Activated gamma-delta T cell treated with Interleukin-2 at 50 U/mL for 16 hours (primary cell): ENCODE measurements around the gene MAP1B.
A peak's percentile ranks its signal among the peaks of the same experiment; 100 is the strongest.
"Not testable (repeated sequence)": the region's sequence is repeated elsewhere in the genome, so short reads cannot be mapped to it uniquely, and the experiment has no call there.

ENCODE experiments used
- DNase-seq: peaks from one replicate; pipeline ENCODE4 v3.0.0-alpha.2; 2020

Gene MAP1B

DNA sequence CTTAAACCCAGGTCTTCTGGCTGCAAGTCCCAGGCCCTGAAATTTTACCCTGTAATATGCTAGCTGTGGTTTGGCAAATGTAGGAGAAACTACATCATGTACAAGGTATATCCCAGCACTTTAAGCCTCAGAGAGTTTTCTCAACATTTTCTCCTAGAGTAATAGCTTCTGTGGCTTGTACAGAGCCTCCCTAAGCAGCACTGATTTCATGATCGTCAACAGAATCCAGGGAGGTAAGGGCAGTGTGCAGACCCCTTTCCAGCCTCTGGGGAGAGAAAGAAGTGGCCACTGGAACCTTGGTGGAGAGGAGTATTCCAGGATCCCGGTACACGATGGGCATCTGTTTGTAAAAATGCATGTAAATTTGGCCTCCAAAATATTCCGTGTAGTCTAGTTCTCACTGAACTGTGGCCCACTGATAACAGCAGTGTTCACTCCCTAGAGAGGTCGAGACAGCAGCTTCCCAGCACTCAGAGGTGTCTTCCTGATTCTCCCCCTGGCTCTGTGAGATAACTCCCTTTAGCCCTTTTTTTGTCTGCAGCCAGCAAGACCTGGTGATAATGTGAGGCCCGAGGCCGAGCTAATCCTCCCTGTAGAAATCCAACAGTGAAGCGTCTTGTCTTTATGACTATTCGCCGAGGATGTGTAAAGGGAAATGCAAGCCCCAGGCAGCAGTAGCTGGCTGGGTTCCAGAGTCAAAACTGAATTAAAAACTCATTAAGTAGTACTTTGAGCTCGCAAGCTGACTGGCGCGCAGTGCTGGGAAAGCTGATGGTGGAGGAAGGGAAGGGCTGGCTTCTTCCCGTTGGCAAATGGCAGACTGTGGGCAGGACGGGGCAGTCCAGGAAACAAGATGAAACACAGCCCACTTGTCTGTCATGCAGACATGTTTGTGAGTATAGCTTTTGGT is 59.0 kb downstream of the MAP1B start:
- no peak for DNase-seq

GRCh38 chr5:72167257-72167656 is 60.0 kb downstream of the MAP1B start:
- DNase-seq, result no peak

- DNase-seq, result no peak
Observed at GRCh38 chr5:72167804-72168203, 60.5 kb downstream of the MAP1B start.

- DNase-seq, result no peak
Observed at GRCh38 chr5:72170101-72170500, 62.8 kb downstream of the MAP1B start.

- not testable (repeated sequence) for DNase-seq
Observed at GRCh38 chr5:72171181-72171580, 63.9 kb downstream of the MAP1B start.

DNA sequence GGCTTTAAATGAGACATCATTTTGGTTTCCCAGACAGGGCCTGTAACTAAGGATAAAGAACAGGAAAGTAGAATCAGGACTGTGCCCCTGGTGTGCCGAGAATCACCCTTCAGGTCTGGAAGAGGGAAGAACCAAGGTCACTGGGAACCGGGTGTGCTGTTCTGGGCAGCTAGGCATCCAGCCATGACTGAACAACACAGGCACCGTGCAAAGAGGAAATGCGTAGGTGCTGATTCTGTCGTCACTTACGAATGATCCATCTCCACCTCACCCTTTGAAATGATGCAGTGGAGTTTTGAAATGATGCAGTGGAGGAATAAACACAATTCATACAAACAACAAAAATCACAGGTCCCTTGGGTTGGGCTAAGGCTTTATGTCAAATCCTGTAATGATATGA is 64.4 kb downstream of the MAP1B start:
- no peak for DNase-seq

- DNase-seq, result no peak
Observed at GRCh38 chr5:72172786-72173185, 65.5 kb downstream of the MAP1B start.

DNA sequence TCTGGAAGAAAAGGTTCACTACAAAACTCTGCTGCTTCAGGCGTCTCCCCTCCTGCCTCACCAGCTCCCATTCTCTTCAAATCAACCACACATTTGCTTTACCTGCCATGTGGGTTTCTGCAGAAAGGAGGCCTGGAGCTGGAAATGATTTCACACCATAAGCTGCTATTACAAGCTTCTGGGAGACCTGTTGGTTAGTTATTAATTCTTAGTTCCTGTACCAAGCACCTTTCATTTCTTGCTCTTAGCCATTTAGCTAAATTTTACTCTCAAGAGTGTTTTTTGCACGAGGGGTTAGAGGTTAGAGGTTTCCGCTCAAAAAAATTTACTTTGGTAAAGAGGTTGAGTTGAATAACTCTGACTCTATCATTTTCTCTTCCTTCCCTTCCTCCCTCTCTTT is 70.3 kb downstream of the MAP1B start:
- DNase-seq, result no peak

GRCh38 chr5:72179028-72179815 is 71.9 kb downstream of the MAP1B start:
- DNase-seq, result no peak

GRCh38 chr5:72179816-72180440 is 72.7 kb downstream of the MAP1B start:
- DNase-seq, result no peak

GRCh38 chr5:72180925-72181324 is 73.7 kb downstream of the MAP1B start:
- no peak for DNase-seq

- DNase-seq, result no peak
Observed at GRCh38 chr5:72182686-72183085, 75.4 kb downstream of the MAP1B start.

GRCh38 chr5:72183101-72183520 is 75.8 kb downstream of the MAP1B start:
- no peak for DNase-seq

- DNase-seq, result no peak
Observed at GRCh38 chr5:72184408-72184807, 77.1 kb downstream of the MAP1B start.

DNA sequence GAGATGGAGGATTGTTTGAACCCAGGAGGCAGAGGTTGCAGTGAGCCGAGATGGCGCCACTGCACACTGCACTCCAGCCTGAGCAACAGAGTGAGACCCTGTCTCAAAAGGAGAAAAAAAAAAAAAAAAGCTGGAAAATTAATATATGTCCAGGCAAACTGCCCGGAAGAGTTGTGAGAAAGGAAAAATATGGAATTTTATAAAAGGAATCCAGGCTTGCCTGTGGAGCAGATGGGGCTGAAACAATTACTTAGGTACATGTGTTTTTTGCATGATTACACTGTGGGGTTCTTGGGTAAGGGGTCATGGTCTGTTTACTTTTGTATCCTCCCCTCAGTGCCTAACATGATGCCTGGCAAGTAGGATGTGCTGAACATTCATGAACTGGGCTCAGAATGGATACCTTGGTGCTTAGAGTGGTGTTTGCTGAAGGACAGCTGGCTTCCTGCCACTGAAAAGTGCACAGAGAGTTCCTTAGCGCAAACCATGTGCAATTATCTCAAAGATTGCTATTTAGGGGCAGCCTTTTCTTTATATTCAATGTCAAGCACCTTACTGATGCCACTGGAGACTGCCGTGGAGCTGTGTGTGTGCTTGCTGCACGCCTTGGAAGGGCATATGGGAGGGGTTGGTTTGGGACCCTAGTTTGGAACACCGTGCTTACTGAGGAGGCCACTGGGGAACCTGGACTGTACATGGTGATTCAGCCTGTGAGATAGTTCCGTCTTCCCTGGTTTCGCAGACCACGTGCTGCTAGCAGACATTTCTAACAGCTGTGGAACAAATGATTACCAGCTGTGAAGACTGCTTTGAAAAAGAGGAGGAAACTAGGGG is 78.4 kb downstream of the MAP1B start:
- no peak for DNase-seq

DNA sequence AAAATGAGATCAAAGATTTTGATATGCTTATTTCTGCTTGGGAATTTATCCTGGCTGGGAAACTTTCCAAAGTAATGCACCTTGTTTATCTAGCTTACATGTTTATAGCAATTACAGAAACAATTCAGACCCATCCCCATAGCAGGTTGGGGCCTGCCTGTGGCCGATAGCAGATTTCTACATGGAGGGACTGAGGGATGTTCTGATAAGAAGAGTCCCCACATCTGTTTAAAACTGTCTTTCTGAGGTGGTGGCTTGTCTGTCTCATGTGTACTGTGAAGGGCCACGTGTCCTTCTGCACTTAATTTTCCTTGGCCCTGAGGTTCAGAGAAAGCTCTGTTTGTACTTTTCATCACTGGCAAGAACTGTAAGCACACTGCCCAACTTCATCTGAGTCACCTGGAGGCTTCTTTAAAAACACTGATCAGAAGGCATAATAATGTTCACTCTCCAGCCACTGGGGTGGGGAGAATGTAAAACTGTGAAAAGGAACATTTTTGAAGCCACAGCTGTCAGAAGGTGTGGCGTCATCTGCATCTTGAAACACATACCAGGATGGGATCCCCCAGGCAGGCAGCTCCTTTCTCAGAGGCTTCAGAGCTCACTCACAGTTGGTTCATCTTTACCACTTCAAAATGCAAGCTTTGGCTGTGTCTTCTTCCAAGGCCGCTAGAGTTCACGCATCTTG is 80.3 kb downstream of the MAP1B start:
- no peak for DNase-seq

- DNase-seq, result no peak
Observed at GRCh38 chr5:72188166-72188565, 80.9 kb downstream of the MAP1B start.

GRCh38 chr5:72189146-72189545 is 81.9 kb downstream of the MAP1B start:
- DNase-seq, result no peak

GRCh38 chr5:72191404-72191803 is 84.1 kb downstream of the MAP1B start:
- DNase-seq, result no peak

- peak; percentile 32 for DNase-seq
Observed at GRCh38 chr5:72194846-72195245, 87.6 kb downstream of the MAP1B start.

- DNase-seq, result no peak
Observed at GRCh38 chr5:72195581-72195980, 88.3 kb downstream of the MAP1B start.

GRCh38 chr5:72197393-72197792 is 90.1 kb downstream of the MAP1B start:
- DNase-seq, result no peak
